Activated CD4-positive, alpha-beta memory T cell treated with anti-CD3 and anti-CD28 coated beads, Interleukin-2, amount 10 ng/mL, durations not matched to agents 7 days and 5 days (primary cell): ENCODE measurements around the gene KLK10. TPM values are rescaled to one million over a fixed set of nuclear protein-coding genes. Genes with fewer than 3 reads are reported as not detected.

Source experiments
- CTCF ChIA-PET: fragments of 350-600 bp; sonication (Branson Sonifier 250); formaldehyde crosslinking; loops from one replicate; lab custom pipeline; 2021; ENCODE audit warnings: antibody characterized with exemption, inconsistent platforms; lab: Charles Lee
- POLR2A ChIA-PET: fragments of 350-600 bp; sonication (Branson Sonifier 250); formaldehyde crosslinking; loops from one replicate; lab custom pipeline; 2021; ENCODE audit warnings: antibody characterized with exemption; lab: Charles Lee
- DNase-seq: peaks from one replicate; pipeline ENCODE4 v3.0.0-alpha.2; 2020
- H3K27ac Mint-ChIP-seq: one replicate; pipeline ENCODE4 v1.8.0; 2021; ENCODE audit warnings: mild to moderate bottlenecking, mixed read lengths
- H3K27me3 Mint-ChIP-seq: one replicate; pipeline ENCODE4 v1.8.0; 2021; ENCODE audit warnings: mixed read lengths
- H3K36me3 Mint-ChIP-seq: one replicate; pipeline ENCODE4 v1.8.0; 2021; ENCODE audit warnings: low read depth, mixed read lengths
- H3K4me1 Mint-ChIP-seq: one replicate; pipeline ENCODE4 v1.8.0; 2021; ENCODE audit warnings: mixed read lengths
- H3K4me3 Mint-ChIP-seq: one replicate; pipeline ENCODE4 v1.8.0; 2021; ENCODE audit warnings: mild to moderate bottlenecking, mixed read lengths
- H3K9me3 Mint-ChIP-seq: one replicate; pipeline ENCODE4 v1.8.0; 2021; ENCODE audit warnings: mixed read lengths
- total RNA-seq, 2 experiments: library from RNA; stranded (reverse); gene quantifications; one replicate each; pipeline ENCODE4 v1.2.3, GENCODE V29; 2021

KLK10 gene
- total RNA-seq, 2 experiments from 2014 or later = not detected

DNA sequence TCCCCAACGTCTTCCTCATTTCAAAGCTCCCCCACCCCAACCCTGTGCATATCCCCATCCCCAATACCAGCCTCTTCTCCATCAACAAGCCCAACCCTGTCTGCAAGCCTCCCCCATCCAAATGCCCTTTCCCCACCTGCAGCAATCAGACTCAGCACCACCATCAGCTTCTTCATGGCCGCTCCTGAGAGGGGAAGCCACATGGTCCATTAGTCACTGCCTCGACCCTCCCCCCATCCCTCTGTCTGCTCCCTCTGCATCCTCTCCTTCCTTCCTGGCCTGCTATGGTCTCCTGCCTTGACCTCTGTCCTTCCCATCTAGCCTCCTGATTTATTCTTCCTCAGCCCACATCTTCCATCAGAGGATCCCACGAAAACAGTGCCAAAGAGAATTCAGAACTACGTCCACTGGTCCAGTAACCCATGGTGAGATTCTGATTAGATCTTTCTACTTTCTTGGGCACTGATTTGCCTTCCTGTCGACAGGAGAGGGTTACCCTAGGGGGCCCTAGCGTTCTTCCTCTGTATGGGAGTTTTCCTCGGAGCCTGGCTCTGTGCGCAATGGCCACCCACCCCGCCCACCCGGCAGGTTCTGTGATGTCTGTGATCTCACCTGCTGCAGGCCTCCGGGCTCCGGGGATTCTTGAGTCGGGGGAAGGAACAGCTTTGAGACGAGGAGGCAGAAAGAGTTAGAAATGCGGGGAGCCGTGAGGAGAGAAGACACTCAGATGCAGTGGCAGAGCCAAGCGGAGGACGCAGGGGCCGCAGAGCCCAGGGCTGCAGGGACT lies 51.4 kb downstream of the KLK10 start:
- H3K4me1 Mint-ChIP-seq = no peaks in the 10 kb centered on the region
- no peak for DNase-seq
- H3K27me3 Mint-ChIP-seq = no peaks in the 10 kb centered on the region
- no peak overlapping the region for H3K27ac Mint-ChIP-seq
- no peaks in the 10 kb centered on the region for H3K9me3 Mint-ChIP-seq
- no peaks in the 10 kb centered on the region for H3K36me3 Mint-ChIP-seq
- H3K4me3 Mint-ChIP-seq = no peak overlapping the region
- ChIA-PET CTCF (interaction anchor here (0.6 kb wide), 1 partner anchor 233 kb away, joined by 5 read pairs; no protein-coding TSS in a partner anchor), POLR2A (no interaction called here)

DNA sequence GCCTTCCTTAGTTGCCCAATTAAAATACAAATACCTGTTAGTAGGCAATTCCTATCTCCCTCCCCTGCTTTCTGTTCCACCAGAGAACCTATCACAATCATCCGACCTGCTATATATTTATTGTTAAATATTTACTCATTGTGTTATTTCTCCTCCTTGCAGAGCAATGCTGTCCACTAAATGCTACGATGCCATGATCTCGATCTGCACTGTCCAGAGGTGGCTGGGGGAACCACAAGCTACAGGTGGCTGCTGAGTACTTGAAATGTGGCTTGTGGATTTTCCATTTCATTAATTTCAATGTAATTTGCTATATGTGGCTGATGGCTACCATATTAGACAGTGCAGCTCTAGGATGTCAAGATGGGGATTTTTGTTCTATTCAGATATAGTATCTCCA lies 55.2 kb downstream of the KLK10 start:
- H3K4me1 Mint-ChIP-seq = no peaks in the 10 kb centered on the region
- peaks cover 4% of the 10 kb centered on the region for H3K9me3 Mint-ChIP-seq
- CTCF ChIA-PET = no interaction called here
- H3K4me3 Mint-ChIP-seq = no peak overlapping the region
- POLR2A ChIA-PET = no interaction called here
- H3K36me3 Mint-ChIP-seq = no peaks in the 10 kb centered on the region
- H3K27ac Mint-ChIP-seq = no peak overlapping the region
- DNase-seq = no peak
- H3K27me3 Mint-ChIP-seq = peaks cover 2% of the 10 kb centered on the region

DNA sequence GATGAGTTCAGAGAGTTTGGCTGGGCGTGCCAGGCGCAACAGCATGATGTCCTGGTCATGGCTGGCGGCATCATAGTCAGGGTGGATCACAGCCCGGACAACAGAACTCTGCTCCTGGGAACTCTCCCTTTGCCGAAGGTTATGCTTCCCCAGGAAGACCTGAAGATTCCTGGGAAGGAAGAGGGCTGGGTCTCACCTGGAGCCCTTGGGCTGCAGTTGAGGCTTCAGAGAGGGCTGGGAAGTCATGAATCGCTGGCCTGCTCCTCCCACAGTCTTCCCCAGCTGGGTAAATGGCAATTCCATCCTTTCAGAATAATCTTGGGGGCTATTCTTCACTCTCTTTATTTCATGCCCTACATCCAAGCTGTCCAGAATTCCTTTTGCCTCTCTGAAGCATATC lies 56.1 kb downstream of the KLK10 start:
- no peaks in the 10 kb centered on the region for H3K4me1 Mint-ChIP-seq
- ChIA-PET CTCF (no interaction called here), POLR2A (no interaction called here)
- peaks cover 6% of the 10 kb centered on the region for H3K27me3 Mint-ChIP-seq
- H3K4me3 Mint-ChIP-seq = no peak overlapping the region
- peaks cover 4% of the 10 kb centered on the region for H3K9me3 Mint-ChIP-seq
- H3K36me3 Mint-ChIP-seq = no peaks in the 10 kb centered on the region
- DNase-seq = no peak
- no peak overlapping the region for H3K27ac Mint-ChIP-seq

Other genes starting within 250 kb of the KLK10 start
- gene GPR32, start 249.2 kb downstream of the KLK10 start, total RNA-seq = not detected
- not detected for gene ACP4, start 229.3 kb downstream of the KLK10 start, total RNA-seq
- gene KLK1, start 195.9 kb downstream of the KLK10 start, total RNA-seq = 1 to 10 TPM; 2.2 to 2.6 TPM
- gene KLK15, start 186.1 kb downstream of the KLK10 start, total RNA-seq = not detected
- gene KLK3, start 164.8 kb downstream of the KLK10 start, total RNA-seq = not detected
- under 1 TPM in 1 of 2 experiments, not detected in 1; 0.35 TPM for gene KLK2, start 146.3 kb downstream of the KLK10 start, total RNA-seq
- gene KLK4, start 108.3 kb downstream of the KLK10 start, total RNA-seq = not detected
- not detected for gene KLK5, start 66.7 kb downstream of the KLK10 start, total RNA-seq
- not detected for gene KLK6, start 50.1 kb downstream of the KLK10 start, total RNA-seq
- not detected for gene KLK7, start 35.8 kb downstream of the KLK10 start, total RNA-seq
- gene KLK8, start 18.1 kb downstream of the KLK10 start, total RNA-seq = not detected
- not detected for gene KLK11, start 6.9 kb upstream of the KLK10 start, total RNA-seq
- not detected for gene KLK12, start 15.3 kb upstream of the KLK10 start, total RNA-seq
- not detected for gene KLK13, start 45.4 kb upstream of the KLK10 start, total RNA-seq
- gene KLK14, start 63.2 kb upstream of the KLK10 start, total RNA-seq = under 1 TPM in 1 of 2 experiments, not detected in 1; 0.20 TPM
- gene CTU1, start 88.7 kb upstream of the KLK10 start, total RNA-seq = 1 to 10 TPM; 9.0 to 9.4 TPM
- gene SIGLEC9, start 105.2 kb upstream of the KLK10 start, total RNA-seq = 1 to 10 TPM; 1.1 to 1.7 TPM
- not detected for gene SIGLEC7, start 122.6 kb upstream of the KLK10 start, total RNA-seq
- gene CD33, start 205.4 kb upstream of the KLK10 start, total RNA-seq = 10 to 100 TPM; 21.1 to 23.7 TPM
- gene SIGLECL1, start 231.4 kb upstream of the KLK10 start, total RNA-seq = under 1 TPM in 1 of 2 experiments, not detected in 1; 0.18 TPM